ENCODE measurements around the gene IL17D. TPM values are rescaled to one million over a fixed set of nuclear protein-coding genes. Genes with fewer than 3 reads are reported as not detected.

The IL17D gene
- total RNA-seq (0.44 TPM), polyA plus RNA-seq (ENCODE audit: insufficient read depth, low read depth, low replicate concordance) (not detected)
- long read RNA-seq, donor 1, result 0 reads
- long read RNA-seq, donor 2, result 0 reads
- long read RNA-seq, donor 3, result 0 reads
- long read RNA-seq, donor 4, partial matches to known transcripts, result 20 of 20 reads
- long read RNA-seq, donor 4, other reads (novel, unspliced or antisense), result 0 of 20 reads
- long read RNA-seq, donor 5, result 0 reads
- long read RNA-seq, donor 6, result 0 reads
- long read RNA-seq, donor 7, partial matches to known transcripts, result 3 of 3 reads
- long read RNA-seq, donor 7, other reads (novel, unspliced or antisense), result 0 of 3 reads
- long read RNA-seq, donor 8, partial matches to known transcripts, result 21 of 21 reads
- long read RNA-seq, donor 8, other reads (novel, unspliced or antisense), result 0 of 21 reads
- long read RNA-seq, donor 9, result 0 reads
- long read RNA-seq, donor 10, result 0 reads

DNA sequence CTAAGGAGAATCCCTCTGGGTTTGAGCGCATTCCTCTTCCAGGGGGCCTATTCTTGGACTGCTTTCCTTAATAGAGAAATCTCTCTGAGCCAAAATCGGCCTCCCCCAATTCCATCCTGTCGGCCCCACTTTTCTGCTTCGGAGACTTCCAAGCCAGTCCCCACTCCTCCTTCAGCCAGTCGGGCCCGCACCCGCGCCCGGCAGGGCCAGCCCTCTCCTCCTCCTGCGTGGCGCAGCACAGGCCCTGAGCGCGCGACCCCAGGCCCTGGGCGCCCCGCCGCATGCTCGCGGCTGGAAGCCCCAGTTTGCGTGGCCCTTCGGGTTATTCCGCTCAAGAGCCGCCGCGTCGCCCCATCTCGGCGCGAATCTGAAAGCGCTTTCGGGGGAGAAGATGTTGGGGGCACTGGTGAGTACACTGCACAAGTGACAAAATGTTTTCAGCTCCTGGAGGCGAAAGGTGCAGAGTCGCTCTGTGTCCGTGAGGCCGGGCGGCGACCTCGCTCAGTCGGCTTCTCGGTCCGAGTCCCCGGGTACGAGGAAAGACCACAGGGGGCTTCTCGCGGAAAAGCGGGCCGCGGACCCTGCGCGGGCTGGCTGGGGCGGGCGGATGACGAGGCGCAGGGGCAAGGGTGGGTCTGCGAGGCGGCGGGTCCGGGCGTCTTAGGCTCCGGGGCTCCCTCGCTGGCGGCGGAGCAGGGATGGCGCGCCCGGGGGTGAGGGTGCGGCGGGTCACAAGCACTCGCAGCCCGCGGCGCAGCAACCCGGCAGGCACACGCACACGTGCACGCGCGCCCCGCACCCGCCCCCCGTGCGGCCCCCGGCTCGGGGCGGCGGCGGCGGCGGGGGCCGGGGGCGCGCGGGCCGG lies at the start of gene IL17D:
Gene IL17D, plus strand, starts transcription at position 785 of the 865 bp plus-strand sequence. CDS start 303 bp downstream, outside the sequence.
- peak within 1 kb of the TSS; percentile 50 to 60 (median 55) for H3K4me3 ChIP-seq (ENCODE audit: low read length in 3 of 3)
- intact Hi-C loops (cut with DNase I), result loop anchor here (10.0 kb wide), 1 partner anchor 122 kb away; no protein-coding TSS in a partner anchor
- H3K27me3 ChIP-seq (ENCODE audit: control insufficient read depth, insufficient read depth, low read length), result no peaks in the 10 kb centered on the region
- H3K9ac ChIP-seq (ENCODE audit: low read length in 3 of 3), result peak within 1 kb of the TSS in 2 of 3 donors; percentile 15 to 23
- H3K9me3 ChIP-seq (ENCODE audit: control insufficient read depth in 2 of 3, insufficient read depth in 1 of 3, low read length in 3 of 3), result no peaks in the 10 kb centered on the region
- no peak for TF ChIP-seq CTCF (IDR thresholded peaks at IDR 0.05; ENCODE audit: borderline replicate concordance, extremely low read depth, insufficient read depth)
- DNase-seq, result peak; percentile 48 to 84 (median 60)
- H3K4me1 ChIP-seq (ENCODE audit: control insufficient read depth in 2 of 3, insufficient read depth in 2 of 3, low read depth in 1 of 3, low read length in 3 of 3), result peaks cover 0 to 5% (median 5%) of the 10 kb centered on the region in 3 donors
- FAIRE-seq, result no peak
- H3K36me3 ChIP-seq (ENCODE audit: control insufficient read depth in 2 of 3, insufficient read depth in 3 of 3, low read length in 3 of 3), result no peaks in the 10 kb centered on the region
- H3K27ac ChIP-seq (ENCODE audit: low read depth in 2 of 2, low read length in 2 of 2), result no peak within 1 kb of the TSS

GRCh38 chr13:20654156-20654555 lies 49.3 kb upstream of the IL17D start:
- no peak for FAIRE-seq

DNA sequence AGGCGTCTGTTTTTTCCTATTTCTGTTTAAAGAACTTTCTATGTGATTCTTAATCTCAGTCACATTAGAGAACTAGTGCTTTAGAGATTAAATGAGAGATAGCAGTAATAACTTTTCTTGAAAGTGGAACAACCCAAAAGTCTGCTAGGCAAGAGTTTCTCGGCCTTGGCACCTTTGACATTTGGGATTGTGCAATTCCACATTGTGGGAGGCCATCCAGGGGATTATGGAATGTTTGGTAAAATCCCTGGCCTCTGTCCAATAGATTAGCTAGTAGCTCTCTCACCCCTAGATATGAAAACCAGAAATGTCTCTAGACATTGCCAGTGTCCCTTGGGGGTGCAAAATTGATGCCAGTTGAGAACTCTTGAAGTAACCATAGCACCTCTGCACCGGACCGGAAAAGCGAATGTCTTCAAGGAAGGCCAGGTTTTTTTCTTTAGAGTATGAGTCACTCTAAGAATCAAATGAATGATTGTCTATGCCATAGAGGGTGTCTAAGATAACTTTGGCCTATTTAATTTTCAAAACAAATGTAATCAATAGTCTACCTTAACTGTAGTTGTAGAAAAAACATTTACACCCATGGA lies 45.0 kb upstream of the IL17D start:
- no peaks in the 10 kb centered on the region for H3K9me3 ChIP-seq (ENCODE audit: control insufficient read depth in 2 of 3, insufficient read depth in 1 of 3, low read length in 3 of 3)
- FAIRE-seq (no peak), DNase-seq (no peak)
- peaks cover 0 to 20% (median 7%) of the 10 kb centered on the region in 3 donors for H3K36me3 ChIP-seq (ENCODE audit: control insufficient read depth in 2 of 3, insufficient read depth in 3 of 3, low read length in 3 of 3)
- H3K27me3 ChIP-seq (ENCODE audit: control insufficient read depth, insufficient read depth, low read length), result no peaks in the 10 kb centered on the region
- intact Hi-C loops (cut with DNase I), result no loop called here
- no peak overlapping the region for H3K9ac ChIP-seq (ENCODE audit: low read length in 3 of 3)
- TF ChIP-seq CTCF (IDR thresholded peaks at IDR 0.05; ENCODE audit: borderline replicate concordance, extremely low read depth, insufficient read depth), result no peak
- H3K4me1 ChIP-seq (ENCODE audit: control insufficient read depth in 2 of 3, insufficient read depth in 2 of 3, low read depth in 1 of 3, low read length in 3 of 3), result no peaks in the 10 kb centered on the region
- no peak overlapping the region for H3K27ac ChIP-seq (ENCODE audit: low read depth in 2 of 2, low read length in 2 of 2)
- H3K4me3 ChIP-seq (ENCODE audit: low read length in 3 of 3), result no peak overlapping the region

More at GRCh38 chr13:20654156-20654555, 49.3 kb upstream of the IL17D start:
- Histone ChIP-seq H3K9ac (ENCODE audit: low read length in 3 of 3) (no peak overlapping the region), H3K9me3 (ENCODE audit: control insufficient read depth in 2 of 3, insufficient read depth in 1 of 3, low read length in 3 of 3) (no peaks in the 10 kb centered on the region), H3K27me3 (ENCODE audit: control insufficient read depth, insufficient read depth, low read length) (no peaks in the 10 kb centered on the region), H3K36me3 (ENCODE audit: control insufficient read depth in 2 of 3, insufficient read depth in 3 of 3, low read length in 3 of 3) (peaks cover 0 to 3% (median 0%) of the 10 kb centered on the region in 3 donors), H3K4me1 (ENCODE audit: control insufficient read depth in 2 of 3, insufficient read depth in 2 of 3, low read depth in 1 of 3, low read length in 3 of 3) (no peaks in the 10 kb centered on the region), H3K4me3 (ENCODE audit: low read length in 3 of 3) (no peak overlapping the region), H3K27ac (ENCODE audit: low read depth in 2 of 2, low read length in 2 of 2) (no peak overlapping the region)
- TF ChIP-seq CTCF (IDR thresholded peaks at IDR 0.05; ENCODE audit: borderline replicate concordance, extremely low read depth, insufficient read depth), result no peak
- no peak for DNase-seq
- intact Hi-C loops (cut with DNase I), result no loop called here
